ENCODE data around the gene ENC1.

Gene ENC1

DNA sequence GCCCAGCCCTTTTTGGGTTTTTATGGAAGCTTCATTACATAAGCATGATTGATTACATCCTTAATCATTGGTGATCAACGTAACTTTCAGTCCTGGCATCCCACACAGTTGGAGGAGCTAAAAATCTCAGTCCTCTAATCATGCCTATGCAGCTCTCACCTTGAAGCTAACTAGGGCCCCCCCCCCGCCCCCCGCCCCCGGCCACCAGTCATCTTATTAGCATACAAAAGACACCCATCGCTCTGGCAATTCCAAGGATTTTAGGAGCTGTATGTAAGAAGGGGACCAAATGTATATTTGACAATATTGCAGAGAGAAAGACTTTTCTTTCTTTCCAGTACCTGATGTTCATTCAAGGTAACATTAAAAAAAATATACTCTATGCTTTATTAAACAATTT, 19.0 kb downstream of the ENC1 start:
- no peak for TF ChIP-seq POLR2A (IDR thresholded peaks at IDR 0.05; ENCODE audit: low read depth, low read length)
- no peak for FAIRE-seq

DNA sequence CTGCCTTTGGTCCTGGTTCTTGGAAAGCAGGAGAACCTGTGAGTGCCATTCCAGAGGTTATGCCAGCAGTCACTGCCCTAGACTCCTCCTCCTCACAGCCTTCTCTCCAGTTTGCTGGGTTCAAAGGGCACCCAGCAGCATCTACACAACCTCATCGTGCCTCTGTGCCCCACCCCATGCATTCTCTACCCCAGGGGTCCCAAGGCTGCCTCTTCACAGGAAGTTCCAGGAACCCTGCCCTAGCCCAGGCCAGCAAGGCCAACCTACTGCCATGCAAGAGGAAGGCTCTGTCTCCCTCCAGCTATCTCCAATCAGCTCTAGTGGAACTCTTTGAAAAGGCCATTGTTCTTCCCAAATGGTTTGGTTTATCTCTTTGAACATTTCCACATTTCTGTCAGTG, 21.2 kb downstream of the ENC1 start:
- DNase-seq (ENCODE audit: insufficient read length, low spot score) (no peak), FAIRE-seq (no peak)
- no peak for TF ChIP-seq POLR2A (IDR thresholded peaks at IDR 0.05; ENCODE audit: low read depth, low read length)

More for the DNA sequence above, 19.0 kb downstream of the ENC1 start:
- DNase-seq (ENCODE audit: insufficient read length, low spot score) = no peak

DNA sequence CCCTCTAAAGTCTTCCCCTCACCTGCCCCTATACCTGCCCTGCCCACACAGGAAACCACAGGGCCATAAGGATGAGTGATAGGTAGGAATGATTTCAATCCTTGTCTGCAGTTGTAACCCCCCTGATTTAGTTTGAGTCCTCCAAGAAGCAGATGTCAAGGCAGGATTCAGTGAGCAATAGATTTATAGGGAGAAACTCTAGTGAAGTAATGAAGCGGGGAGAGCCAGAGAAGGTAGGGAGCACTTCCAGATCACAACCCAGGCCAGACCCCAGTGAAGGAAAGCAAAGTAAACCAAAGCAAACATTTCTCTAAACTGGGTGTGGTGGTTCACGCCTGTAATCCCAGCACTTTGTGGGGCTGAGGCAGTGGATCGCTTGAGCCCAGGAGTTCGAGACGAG, 22.4 kb downstream of the ENC1 start:
- DNase-seq (ENCODE audit: insufficient read length, low spot score) = no peak
- TF ChIP-seq POLR2A (IDR thresholded peaks at IDR 0.05; ENCODE audit: low read depth, low read length) = no peak
- FAIRE-seq = no peak

DNA sequence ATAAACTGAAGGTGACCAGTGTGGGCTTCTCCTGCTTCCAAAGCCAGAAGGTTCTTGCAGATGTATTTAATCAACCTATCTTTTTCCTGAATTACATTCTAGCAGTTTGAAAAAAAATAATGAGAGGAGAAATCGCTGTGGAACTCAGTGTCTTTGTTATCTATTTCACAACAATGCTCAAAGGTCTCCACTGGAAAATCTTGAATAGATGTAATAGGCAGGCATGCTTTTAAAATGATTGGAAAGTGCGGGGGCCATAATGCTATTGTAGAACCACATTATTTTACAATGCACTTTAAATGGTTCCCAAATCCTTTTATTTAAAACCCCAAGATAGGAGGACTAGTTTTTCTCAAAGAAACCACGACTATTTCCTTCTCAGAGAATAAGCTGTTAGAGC, 23.3 kb downstream of the ENC1 start:
- FAIRE-seq = no peak

DNA sequence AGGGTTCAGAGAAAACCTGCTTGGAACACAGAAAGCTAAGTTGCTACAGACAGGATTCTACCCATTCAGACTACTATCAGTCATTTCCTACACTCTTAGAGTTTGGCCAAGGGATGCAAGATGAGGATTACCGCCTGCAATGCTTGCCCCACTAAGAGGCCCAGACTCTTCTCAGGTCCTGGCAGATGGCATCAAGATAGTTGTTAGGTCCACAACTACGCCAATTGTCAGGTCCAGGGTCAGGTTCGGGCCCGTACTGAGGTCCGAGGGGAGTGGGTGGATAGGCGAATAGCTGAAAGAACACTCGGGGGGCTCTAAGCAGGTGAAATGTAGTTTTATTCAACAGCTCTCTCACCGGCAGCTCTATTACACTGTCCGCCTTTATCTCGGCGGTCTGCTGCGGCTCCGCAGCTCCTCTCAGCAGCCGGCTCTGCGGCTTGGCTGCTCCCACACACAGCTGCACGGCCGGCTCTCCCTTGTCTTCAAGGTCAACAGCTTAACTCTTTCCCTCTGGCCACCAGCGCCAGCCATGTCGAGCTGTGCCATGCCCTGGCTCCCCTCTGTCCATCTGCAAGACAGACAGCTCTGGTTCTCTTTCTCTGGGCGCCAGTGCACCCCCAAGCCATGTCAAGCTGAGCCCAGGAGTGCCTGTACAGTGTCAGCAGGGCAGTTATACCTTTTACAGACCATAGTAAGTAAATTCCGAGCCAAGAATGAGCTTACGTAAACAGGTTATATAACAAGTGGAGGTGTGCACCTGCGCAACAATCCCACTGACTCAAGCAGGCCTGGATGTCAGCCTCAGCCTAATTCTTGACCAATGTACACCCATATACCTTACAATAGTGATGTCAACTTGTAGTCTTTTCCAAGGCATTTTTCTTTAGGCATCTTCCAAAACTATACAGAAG, 24.0 kb downstream of the ENC1 start:
- TF ChIP-seq POLR2A (IDR thresholded peaks at IDR 0.05; ENCODE audit: low read depth, low read length) = no peak
- no peak for DNase-seq (ENCODE audit: insufficient read length, low spot score)
- FAIRE-seq = no peak

More for the DNA sequence above, 23.3 kb downstream of the ENC1 start:
- no peak for TF ChIP-seq POLR2A (IDR thresholded peaks at IDR 0.05; ENCODE audit: low read depth, low read length)
- DNase-seq (ENCODE audit: insufficient read length, low spot score) = no peak

DNA sequence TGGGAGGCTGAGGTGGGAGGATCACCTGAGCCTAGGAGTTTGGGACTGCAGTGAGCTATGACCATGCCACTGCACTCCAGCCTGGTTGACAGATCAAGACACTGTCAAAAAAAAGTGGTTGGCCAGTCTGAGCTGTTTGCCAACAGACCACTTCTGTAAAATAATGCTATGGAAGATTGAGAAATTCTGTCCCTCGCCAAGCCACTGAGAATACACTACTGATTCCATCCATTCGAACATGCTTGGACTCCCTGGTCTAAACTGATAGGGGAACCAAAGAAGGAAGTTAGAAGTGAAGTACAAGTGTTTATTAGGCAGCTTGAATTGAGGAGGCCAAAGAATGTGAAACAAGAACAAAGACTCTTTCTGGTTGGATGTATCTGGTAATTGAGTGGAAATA, 27.2 kb downstream of the ENC1 start:
- no peak for TF ChIP-seq POLR2A (IDR thresholded peaks at IDR 0.05; ENCODE audit: low read depth, low read length)
- DNase-seq (ENCODE audit: insufficient read length, low spot score) = no peak
- no peak for FAIRE-seq

DNA sequence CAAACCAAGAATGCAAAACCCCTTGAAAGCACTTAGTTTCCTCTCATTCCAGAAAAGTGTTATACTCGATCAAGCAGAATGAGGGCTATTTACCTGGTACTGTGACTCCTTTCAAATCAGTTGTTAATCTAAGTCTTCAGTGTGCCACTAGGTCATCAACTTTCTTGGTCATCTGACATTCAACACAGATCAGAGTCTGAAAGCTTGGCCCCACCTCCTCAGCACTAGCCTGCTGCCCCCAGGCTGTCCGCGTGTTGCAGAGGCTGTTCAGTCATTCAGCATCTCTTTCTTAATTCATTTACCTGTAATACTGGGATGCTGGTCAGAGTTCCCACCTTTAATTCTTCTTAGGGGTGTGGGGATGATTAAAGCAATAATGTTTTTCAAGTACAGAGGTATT, 28.5 kb downstream of the ENC1 start:
- no peak for FAIRE-seq
- no peak for TF ChIP-seq POLR2A (IDR thresholded peaks at IDR 0.05; ENCODE audit: low read depth, low read length)
- no peak for DNase-seq (ENCODE audit: insufficient read length, low spot score)

DNA sequence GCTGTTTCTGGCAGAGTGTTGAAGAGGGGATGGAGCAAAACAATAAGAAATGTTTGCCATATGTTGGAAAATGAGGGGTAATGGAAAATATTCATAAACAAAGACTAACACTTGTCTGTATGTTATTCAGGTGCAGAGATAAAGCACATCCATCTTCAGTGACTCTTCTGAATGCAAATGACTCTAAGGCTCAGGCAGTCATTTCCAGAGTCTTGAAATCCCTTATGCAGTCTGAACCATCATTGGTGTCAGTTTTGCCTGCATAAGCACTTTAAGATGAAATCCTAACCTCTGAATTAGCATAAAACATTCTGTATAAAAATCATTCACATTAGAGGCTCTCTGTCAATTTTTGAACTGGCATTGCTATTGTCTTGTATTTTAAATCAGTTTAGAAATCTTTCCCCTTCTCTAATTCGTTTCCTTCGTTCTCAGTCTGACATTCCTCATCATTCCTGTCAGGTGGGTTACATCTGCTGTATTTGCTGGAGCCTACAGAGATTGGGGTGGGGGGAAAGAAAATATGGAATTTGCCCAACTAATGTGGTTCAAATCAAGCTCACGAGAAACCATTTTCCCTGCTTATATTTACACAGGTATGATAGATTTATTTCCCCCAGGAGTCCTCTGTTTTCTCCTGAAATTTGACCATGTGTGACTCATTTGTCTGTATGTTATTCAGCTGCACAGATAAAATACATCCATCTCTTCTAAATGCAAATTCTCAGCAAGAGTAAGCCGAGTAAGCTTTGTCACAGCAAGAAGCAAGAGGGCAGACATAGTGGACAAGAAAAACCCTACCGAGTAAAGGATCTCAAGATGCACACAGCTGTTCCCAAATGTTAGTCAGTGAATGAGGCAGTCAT, 31.6 kb downstream of the ENC1 start:
- DNase-seq (ENCODE audit: insufficient read length, low spot score) = no peak
- no peak for FAIRE-seq
- no peak for TF ChIP-seq POLR2A (IDR thresholded peaks at IDR 0.05; ENCODE audit: low read depth, low read length)

DNA sequence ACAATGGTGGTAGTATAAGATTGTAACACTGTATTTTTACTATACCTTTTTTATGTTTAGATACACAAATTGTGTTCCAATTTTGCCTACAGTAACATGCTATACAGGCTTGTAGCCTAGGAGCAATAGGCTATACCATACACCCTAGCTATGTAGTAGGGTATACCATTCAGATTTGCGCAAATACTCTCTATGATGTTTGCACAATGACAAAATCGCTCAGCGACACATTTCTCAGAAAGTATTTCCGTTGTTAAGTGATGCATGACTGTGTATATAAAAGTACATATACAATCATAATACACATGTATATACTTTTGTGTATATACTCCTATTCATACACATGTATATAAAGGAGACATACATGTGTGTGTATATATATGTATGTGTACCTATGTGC, 34.8 kb downstream of the ENC1 start:
- no peak for FAIRE-seq
- no peak for TF ChIP-seq POLR2A (IDR thresholded peaks at IDR 0.05; ENCODE audit: low read depth, low read length)
- no peak for DNase-seq (ENCODE audit: insufficient read length, low spot score)

DNA sequence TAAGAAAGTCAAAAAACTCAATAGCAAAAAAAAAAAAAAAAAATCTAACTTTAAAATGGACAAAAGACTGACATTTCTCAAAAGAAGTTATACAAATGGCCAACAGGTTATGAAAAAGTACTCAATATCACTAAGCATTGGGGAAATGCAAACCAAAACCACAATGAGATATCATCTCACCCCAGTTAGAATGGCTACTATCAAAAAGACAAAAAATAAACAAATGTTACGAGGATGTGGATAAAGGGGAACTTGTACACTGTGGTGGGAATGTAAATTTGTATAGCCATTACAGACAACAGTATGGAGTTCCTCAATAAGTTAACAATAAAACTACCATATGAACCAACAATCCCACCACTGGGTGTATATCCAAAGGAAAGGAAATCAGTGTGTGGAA, 37.2 kb downstream of the ENC1 start:
- no peak for TF ChIP-seq POLR2A (IDR thresholded peaks at IDR 0.05; ENCODE audit: low read depth, low read length)
- DNase-seq (ENCODE audit: insufficient read length, low spot score) = no peak
- no peak for FAIRE-seq

DNA sequence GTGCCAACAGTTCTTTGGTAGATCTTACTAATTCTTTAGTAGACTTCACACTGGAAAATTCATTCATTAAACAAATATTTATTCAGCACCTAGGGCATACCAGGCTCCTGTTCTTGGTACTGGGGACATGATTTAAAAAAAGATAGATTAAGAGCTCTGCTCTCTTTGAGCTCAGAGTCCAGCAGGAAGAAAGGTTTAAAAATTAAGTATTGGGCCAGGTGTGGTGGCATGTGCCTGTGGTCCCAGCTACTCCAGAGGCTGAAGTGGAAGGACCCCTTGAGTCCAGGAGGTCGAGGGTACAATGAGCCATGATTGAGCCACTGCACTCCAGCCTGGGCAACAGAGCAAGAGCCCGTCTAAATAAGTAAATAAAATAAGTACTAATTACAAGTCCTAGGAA, 41.4 kb downstream of the ENC1 start:
- no peak for TF ChIP-seq POLR2A (IDR thresholded peaks at IDR 0.05; ENCODE audit: low read depth, low read length)
- no peak for FAIRE-seq
- no peak for DNase-seq (ENCODE audit: insufficient read length, low spot score)

DNA sequence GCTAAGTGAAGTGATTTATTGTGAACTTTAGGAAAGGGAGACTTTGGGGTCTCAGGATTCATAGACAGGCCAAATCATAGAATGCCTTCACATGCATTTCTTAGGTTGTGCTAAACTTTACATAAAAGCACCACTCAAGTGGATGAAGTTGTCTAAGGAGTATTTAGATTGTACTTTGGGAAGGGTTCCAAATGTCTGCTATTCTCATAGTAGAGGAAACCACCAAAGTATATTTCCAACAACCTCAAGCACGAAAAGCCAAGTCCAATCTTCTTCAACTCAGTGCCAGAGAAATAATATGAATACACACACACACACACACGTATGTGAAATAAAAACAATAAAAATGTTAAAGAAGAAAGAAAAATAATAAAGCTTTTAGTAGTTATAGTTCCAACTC, 41.8 kb downstream of the ENC1 start:
- DNase-seq (ENCODE audit: insufficient read length, low spot score) (no peak), FAIRE-seq (no peak)
- no peak for TF ChIP-seq POLR2A (IDR thresholded peaks at IDR 0.05; ENCODE audit: low read depth, low read length)

DNA sequence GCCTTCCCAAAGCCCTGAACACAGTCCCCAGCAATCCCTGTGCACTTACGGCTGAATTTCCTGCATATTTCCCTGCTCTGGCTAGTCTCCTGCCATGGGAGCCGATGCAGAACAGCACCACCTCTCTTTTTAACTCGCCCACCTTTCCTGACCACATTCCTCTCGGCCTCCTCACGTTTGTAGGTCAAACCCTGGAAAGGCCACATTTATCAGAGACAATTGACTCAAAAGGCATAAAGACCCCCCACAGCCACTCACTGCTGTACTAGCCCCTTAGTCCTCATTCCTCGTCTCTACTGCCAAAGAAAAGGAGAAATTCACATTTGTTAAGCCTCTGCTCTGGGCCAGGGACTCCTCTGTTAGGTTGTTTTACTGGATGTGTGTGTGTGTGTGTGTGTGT, 43.6 kb downstream of the ENC1 start:
- no peak for TF ChIP-seq POLR2A (IDR thresholded peaks at IDR 0.05; ENCODE audit: low read depth, low read length)
- FAIRE-seq = no peak
- no peak for DNase-seq (ENCODE audit: insufficient read length, low spot score)

DNA sequence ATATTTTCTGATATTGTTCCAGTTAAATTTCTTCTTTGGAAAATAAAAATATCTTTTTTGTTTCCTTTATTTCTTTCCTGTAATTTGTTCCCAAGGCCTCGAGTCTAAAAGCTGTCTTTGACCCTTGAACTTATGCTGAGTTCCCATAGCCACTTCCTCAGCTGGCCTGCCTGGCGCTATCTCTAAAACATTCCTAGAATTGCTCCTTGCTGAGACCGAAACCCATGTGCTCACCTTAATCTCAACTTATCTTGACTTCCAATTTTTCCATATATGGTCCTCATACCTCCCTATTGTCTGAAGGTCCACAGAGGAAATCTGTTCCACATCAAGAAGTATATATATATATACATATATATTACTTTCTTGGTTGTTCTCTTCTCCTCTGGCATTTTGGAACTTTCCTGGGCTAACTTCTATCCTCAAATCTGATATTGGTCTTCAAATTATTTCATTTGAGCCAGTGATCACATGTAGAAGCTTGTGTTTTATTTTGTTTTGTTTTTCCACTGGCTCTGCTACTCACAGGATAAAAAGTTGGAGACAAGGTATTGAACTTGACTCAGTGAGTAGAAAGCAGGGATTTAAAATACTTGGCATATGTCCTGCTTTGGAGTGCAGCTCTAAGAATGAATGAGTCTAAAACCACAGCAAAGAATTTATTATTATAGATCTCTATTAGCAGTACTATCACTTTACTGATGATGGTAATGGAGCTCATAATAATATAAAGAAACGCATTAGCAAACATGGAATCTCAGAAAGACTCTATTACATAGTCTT, 45.2 kb downstream of the ENC1 start:
- DNase-seq (ENCODE audit: insufficient read length, low spot score) (no peak), FAIRE-seq (no peak)
- no peak for TF ChIP-seq POLR2A (IDR thresholded peaks at IDR 0.05; ENCODE audit: low read depth, low read length)

Measured in H54 (cell line).